ENCODE data around the gene RBX1.

Gene RBX1

GRCh38 chr22:41009222-41009948 is 58.2 kb downstream of the RBX1 start:
- no peaks in the 10 kb centered on the region for H3F3A ChIP-seq (ENCODE audit: insufficient read depth, low read length)
- TF ChIP-seq, protein P1, sequence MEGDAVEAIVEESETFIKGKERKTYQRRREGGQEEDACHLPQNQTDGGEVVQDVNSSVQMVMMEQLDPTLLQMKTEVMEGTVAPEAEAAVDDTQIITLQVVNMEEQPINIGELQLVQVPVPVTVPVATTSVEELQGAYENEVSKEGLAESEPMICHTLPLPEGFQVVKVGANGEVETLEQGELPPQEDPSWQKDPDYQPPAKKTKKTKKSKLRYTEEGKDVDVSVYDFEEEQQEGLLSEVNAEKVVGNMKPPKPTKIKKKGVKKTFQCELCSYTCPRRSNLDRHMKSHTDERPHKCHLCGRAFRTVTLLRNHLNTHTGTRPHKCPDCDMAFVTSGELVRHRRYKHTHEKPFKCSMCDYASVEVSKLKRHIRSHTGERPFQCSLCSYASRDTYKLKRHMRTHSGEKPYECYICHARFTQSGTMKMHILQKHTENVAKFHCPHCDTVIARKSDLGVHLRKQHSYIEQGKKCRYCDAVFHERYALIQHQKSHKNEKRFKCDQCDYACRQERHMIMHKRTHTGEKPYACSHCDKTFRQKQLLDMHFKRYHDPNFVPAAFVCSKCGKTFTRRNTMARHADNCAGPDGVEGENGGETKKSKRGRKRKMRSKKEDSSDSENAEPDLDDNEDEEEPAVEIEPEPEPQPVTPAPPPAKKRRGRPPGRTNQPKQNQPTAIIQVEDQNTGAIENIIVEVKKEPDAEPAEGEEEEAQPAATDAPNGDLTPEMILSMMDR (IDR thresholded peaks at IDR 0.05; ENCODE audit: low read length) = no peak
- TF ChIP-seq EZH2 (optimal IDR thresholded peaks at IDR 0.05; ENCODE audit: low read depth, low read length) (no peak), EZH2phosphoT487 (IDR thresholded peaks at IDR 0.05; ENCODE audit: low read length) (no peak)
- no peak overlapping the region for H3K9ac ChIP-seq (ENCODE audit: low read length)
- H3K36me3 ChIP-seq (replicated peaks; ENCODE audit: insufficient read depth, low read length) = no peaks in the 10 kb centered on the region
- no peaks in the 10 kb centered on the region for H3K27me3 ChIP-seq (replicated peaks; ENCODE audit: insufficient read depth, low read length)
- no peaks in the 10 kb centered on the region for H3K79me2 ChIP-seq (ENCODE audit: low read length)
- no peaks in the 10 kb centered on the region for H3K9me2 ChIP-seq (replicated peaks; ENCODE audit: insufficient read depth, low read length)
- no peak overlapping the region for H3K4me2 ChIP-seq (ENCODE audit: low read depth, low read length)
- H3K4me3 ChIP-seq (ENCODE audit: low read length) = no peak overlapping the region
- H2AFZ ChIP-seq (ENCODE audit: low read length) = no peak overlapping the region
- no peak overlapping the region for H3K27ac ChIP-seq (ENCODE audit: low read length)
- H3K4me1 ChIP-seq (ENCODE audit: low read length) = no peaks in the 10 kb centered on the region
- no peaks in the 10 kb centered on the region for H3K9me3 ChIP-seq (replicated peaks; ENCODE audit: insufficient read depth, low read length)
- H4K20me1 ChIP-seq (ENCODE audit: insufficient read depth, low read length) = no peaks in the 10 kb centered on the region
- DNase-seq = no peak

DNA sequence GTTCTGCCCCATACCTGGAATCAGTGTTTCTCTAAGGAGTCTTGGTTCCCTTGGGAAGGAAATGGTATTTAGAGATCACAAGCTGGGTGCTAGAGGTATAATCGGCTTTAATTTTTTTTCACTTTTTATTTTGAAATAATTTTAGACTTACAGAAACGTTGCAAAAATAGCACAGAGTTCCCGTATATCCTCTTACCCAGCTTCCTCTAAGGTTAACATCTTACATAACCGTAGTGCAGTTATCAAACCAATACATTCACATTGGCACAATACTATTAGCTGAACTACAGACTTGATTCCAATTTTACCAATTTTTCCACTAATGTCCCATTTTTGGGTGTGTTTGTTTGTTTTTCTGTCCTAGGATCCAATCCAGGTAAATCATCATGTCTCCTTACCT is 63.8 kb downstream of the RBX1 start:
- Histone ChIP-seq H3K9me2 (replicated peaks; ENCODE audit: insufficient read depth, low read length) (no peaks in the 10 kb centered on the region), H3K27ac (ENCODE audit: low read length) (no peak overlapping the region), H3K27me3 (replicated peaks; ENCODE audit: insufficient read depth, low read length) (no peaks in the 10 kb centered on the region), H3K79me2 (ENCODE audit: low read length) (no peaks in the 10 kb centered on the region), H3F3A (ENCODE audit: insufficient read depth, low read length) (no peaks in the 10 kb centered on the region), H3K9ac (ENCODE audit: low read length) (no peak overlapping the region), H3K4me3 (ENCODE audit: low read length) (no peak overlapping the region), H3K4me1 (ENCODE audit: low read length) (no peaks in the 10 kb centered on the region), H4K20me1 (ENCODE audit: insufficient read depth, low read length) (no peaks in the 10 kb centered on the region), H2AFZ (ENCODE audit: low read length) (no peak overlapping the region), H3K9me3 (replicated peaks; ENCODE audit: insufficient read depth, low read length) (no peaks in the 10 kb centered on the region), H3K36me3 (replicated peaks; ENCODE audit: insufficient read depth, low read length) (no peaks in the 10 kb centered on the region), H3K4me2 (ENCODE audit: low read depth, low read length) (no peak overlapping the region)
- TF ChIP-seq EZH2 (optimal IDR thresholded peaks at IDR 0.05; ENCODE audit: low read depth, low read length) (no peak), EZH2phosphoT487 (IDR thresholded peaks at IDR 0.05; ENCODE audit: low read length) (no peak)
- TF ChIP-seq, protein P1 (IDR thresholded peaks at IDR 0.05; ENCODE audit: low read length) = no peak
- no peak for DNase-seq

GRCh38 chr22:41021061-41021612 is 70.0 kb downstream of the RBX1 start:
- Histone ChIP-seq H3K4me3 (ENCODE audit: low read length) (peak overlapping the region; percentile 90), H3K9me2 (replicated peaks; ENCODE audit: insufficient read depth, low read length) (no peaks in the 10 kb centered on the region), H3K27me3 (replicated peaks; ENCODE audit: insufficient read depth, low read length) (no peaks in the 10 kb centered on the region), H2AFZ (ENCODE audit: low read length) (peak overlapping the region; percentile 95), H4K20me1 (ENCODE audit: insufficient read depth, low read length) (no peaks in the 10 kb centered on the region), H3K27ac (ENCODE audit: low read length) (peak overlapping the region; percentile 90), H3K4me1 (ENCODE audit: low read length) (peaks cover 10% of the 10 kb centered on the region), H3K79me2 (ENCODE audit: low read length) (no peaks in the 10 kb centered on the region), H3K36me3 (replicated peaks; ENCODE audit: insufficient read depth, low read length) (no peaks in the 10 kb centered on the region), H3K4me2 (ENCODE audit: low read depth, low read length) (peak overlapping the region; percentile 82), H3K9me3 (replicated peaks; ENCODE audit: insufficient read depth, low read length) (no peaks in the 10 kb centered on the region), H3K9ac (ENCODE audit: low read length) (peak overlapping the region; percentile 92), H3F3A (ENCODE audit: insufficient read depth, low read length) (peaks cover 27% of the 10 kb centered on the region)
- DNase-seq = peak; percentile 7
- TF ChIP-seq EZH2 (optimal IDR thresholded peaks at IDR 0.05; ENCODE audit: low read depth, low read length) = no peak

All from MM.1S (cell line).